PFSK-1 (cell line): ENCODE measurements around the gene PLIN5.

Experiments used
- FOXP2 ChIP-seq: optimal IDR thresholded peaks from 2 replicates; pipeline ENCODE3; 2011; ENCODE audit warnings: borderline replicate concordance, control low read depth, inconsistent platforms; ENCODE audit not compliant: insufficient read depth; ENCODE audit errors: extremely low read length, extremely low read depth
- POLR2AphosphoS5 ChIP-seq: IDR thresholded peaks from 2 replicates; pipeline ENCODE4 v1.6.1; 2012; ENCODE audit warnings: low read depth, mild to moderate bottlenecking, control low read depth, low read length, moderate library complexity
- SIN3A ChIP-seq: IDR thresholded peaks from 2 replicates; pipeline ENCODE4 v1.6.1; 2012; ENCODE audit warnings: mild to moderate bottlenecking, low read length, moderate library complexity, borderline replicate concordance; ENCODE audit not compliant: insufficient read depth
- TAF1 ChIP-seq: IDR thresholded peaks from 2 replicates; pipeline ENCODE4 v1.6.1; 2012; ENCODE audit warnings: low read length, control low read depth, borderline replicate concordance; ENCODE audit not compliant: insufficient read depth
- TF ChIP-seq, protein P1 (sequence below), 2 experiments: IDR thresholded peaks; 2 replicates each; pipeline versions ENCODE4 v1.6.1 to v1.8.0; 2011 to 2012; ENCODE audit warnings: low read depth in 2 of 2, low read length in 2 of 2, control low read depth in 1 of 2, inconsistent platforms in 1 of 2, mild to moderate bottlenecking in 1 of 2, moderate library complexity in 1 of 2; ENCODE audit not compliant: insufficient read depth in 1 of 2

DNA sequence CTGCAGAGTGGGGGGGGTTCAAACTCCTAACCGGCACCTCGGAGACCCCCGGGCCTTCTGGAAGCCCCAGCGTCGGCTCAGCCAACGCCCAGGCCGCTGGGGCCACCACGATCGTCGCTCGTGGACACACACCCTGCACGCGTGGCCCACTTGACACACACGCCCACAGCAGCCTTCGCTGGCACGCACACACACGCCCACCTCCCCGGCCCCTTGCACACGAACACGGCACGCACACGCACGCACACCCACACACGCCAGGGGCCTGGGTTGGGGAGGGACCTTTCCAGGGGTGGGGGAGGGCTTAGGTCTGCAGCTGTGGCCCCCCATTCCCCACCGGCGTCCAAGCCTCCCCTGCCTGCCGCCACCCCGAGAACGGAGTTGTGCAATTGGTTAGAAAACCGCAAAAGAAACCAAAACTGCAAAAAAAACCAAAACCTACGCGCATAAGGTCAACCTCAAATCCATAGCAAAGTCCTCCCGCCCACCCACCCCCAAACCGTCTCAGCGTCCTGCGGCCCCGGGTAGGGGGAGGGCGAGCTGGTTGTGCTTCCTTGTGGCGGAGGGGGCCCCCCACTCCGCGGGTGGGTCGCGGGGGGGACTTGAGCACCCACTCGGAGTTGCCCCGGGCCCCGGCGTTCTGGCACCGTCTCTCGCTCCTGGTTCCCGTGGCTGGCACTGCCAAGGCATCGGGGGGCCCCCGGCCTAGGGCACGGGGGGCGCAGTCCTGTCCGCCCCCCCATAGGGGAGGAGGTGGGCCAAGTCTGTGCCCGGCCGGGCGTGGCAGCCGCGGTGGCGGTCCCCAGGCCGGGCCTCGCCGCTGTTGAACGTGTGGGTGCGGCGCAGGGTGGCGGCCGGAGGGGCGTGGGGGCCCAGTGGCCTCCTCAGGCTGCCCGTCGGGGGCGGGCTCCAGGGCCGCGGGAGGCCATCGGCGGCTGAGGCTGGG lies 8.1 kb upstream of the PLIN5 start:
- TF ChIP-seq TAF1: no peak
- no peak for TF ChIP-seq FOXP2
- TF ChIP-seq, protein P1, sequence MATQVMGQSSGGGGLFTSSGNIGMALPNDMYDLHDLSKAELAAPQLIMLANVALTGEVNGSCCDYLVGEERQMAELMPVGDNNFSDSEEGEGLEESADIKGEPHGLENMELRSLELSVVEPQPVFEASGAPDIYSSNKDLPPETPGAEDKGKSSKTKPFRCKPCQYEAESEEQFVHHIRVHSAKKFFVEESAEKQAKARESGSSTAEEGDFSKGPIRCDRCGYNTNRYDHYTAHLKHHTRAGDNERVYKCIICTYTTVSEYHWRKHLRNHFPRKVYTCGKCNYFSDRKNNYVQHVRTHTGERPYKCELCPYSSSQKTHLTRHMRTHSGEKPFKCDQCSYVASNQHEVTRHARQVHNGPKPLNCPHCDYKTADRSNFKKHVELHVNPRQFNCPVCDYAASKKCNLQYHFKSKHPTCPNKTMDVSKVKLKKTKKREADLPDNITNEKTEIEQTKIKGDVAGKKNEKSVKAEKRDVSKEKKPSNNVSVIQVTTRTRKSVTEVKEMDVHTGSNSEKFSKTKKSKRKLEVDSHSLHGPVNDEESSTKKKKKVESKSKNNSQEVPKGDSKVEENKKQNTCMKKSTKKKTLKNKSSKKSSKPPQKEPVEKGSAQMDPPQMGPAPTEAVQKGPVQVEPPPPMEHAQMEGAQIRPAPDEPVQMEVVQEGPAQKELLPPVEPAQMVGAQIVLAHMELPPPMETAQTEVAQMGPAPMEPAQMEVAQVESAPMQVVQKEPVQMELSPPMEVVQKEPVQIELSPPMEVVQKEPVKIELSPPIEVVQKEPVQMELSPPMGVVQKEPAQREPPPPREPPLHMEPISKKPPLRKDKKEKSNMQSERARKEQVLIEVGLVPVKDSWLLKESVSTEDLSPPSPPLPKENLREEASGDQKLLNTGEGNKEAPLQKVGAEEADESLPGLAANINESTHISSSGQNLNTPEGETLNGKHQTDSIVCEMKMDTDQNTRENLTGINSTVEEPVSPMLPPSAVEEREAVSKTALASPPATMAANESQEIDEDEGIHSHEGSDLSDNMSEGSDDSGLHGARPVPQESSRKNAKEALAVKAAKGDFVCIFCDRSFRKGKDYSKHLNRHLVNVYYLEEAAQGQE (IDR thresholded peaks at IDR 0.05; ENCODE audit: insufficient read depth in 1 of 2, low read depth in 2 of 2, low read length in 2 of 2): no peak
- TF ChIP-seq SIN3A: no peak
- TF ChIP-seq POLR2AphosphoS5: no peak
